H1 (cell line): ENCODE data around the gene PNMA6A. TPM values are rescaled to one million over a fixed set of nuclear protein-coding genes. Genes with fewer than 3 reads are reported as not detected.
"Not testable (repeated sequence)": the region's sequence is repeated elsewhere in the genome, so short reads cannot be mapped to it uniquely, and the experiment has no call there.

Experiments
- CTCF ChIA-PET: fragments of 300-600 bp; sonication (Branson Sonifier 250); formaldehyde crosslinking; loops from one replicate; lab custom pipeline; 2021; ENCODE audit not compliant: partially characterized antibody; lab: Charles Lee
- POLR2A ChIA-PET: fragments of 300-600 bp; sonication (Branson Sonifier 250); formaldehyde crosslinking; loops from one replicate; lab custom pipeline; 2021; ENCODE audit warnings: inconsistent platforms; ENCODE audit not compliant: partially characterized antibody; lab: Charles Lee
- DNase-seq, 2 experiments: peaks; one replicate each; pipeline versions ENCODE4 v3.0.0 to v3.0.0-alpha.2; 2010 to 2022; ENCODE audit warnings: low spot score in 2 of 2, low read depth in 1 of 2, mixed read lengths in 1 of 2
- FAIRE-seq: peaks from 2 replicates; lab custom pipeline; 2011; peaks lifted over from hg19 to GRCh38; lab: Jason Lieb, UNC
- H2AFZ ChIP-seq: 2 replicates; pipeline ENCODE4 v1.8.1; 2012; ENCODE audit warnings: low read length, inconsistent platforms
- H2AK5ac ChIP-seq: 2 replicates; pipeline ENCODE4 v1.6.1; 2013; ENCODE audit warnings: low read depth, low read length
- H2BK120ac ChIP-seq: replicated peaks from 2 replicates; pipeline ENCODE3; 2013; ENCODE audit warnings: low read depth, low read length, inconsistent platforms
- H2BK12ac ChIP-seq: 2 replicates; pipeline ENCODE4 v1.6.1; 2013; ENCODE audit warnings: low read depth, low read length
- H2BK15ac ChIP-seq: 2 replicates; pipeline ENCODE4 v1.6.1; 2013; ENCODE audit warnings: low read length
- H2BK20ac ChIP-seq: 2 replicates; pipeline ENCODE4 v1.6.1; 2013; ENCODE audit warnings: low read length
- H2BK5ac ChIP-seq: 2 replicates; pipeline ENCODE4 v1.6.1; 2013; ENCODE audit warnings: low read depth, low read length
- H3K14ac ChIP-seq: 2 replicates; pipeline ENCODE4 v1.6.1; 2013; ENCODE audit warnings: inconsistent platforms; ENCODE audit not compliant: insufficient read length
- H3K18ac ChIP-seq: 2 replicates; pipeline ENCODE4 v1.6.1; 2013; ENCODE audit warnings: low read length; ENCODE audit errors: extremely low read depth
- H3K23ac ChIP-seq: 2 replicates; pipeline ENCODE4 v1.6.1; 2013; ENCODE audit warnings: inconsistent platforms; ENCODE audit not compliant: insufficient read length
- H3K23me2 ChIP-seq: 2 replicates; pipeline ENCODE4 v1.6.1; 2013; ENCODE audit warnings: low read depth, low read length
- H3K27ac ChIP-seq: 2 replicates; pipeline ENCODE4 v1.6.1; 2011; ENCODE audit warnings: low read depth, low read length, inconsistent platforms
- H3K27me3 ChIP-seq, 4 experiments: replicated peaks in 1 of 4; 1 replicate in 1 of 4; 2 replicates in 3 of 4; pipeline versions ENCODE4 v1.6.1 to v1.8.1; 2011 to 2013; ENCODE audit warnings: low read length in 3 of 4, mild to moderate bottlenecking in 3 of 4, inconsistent platforms in 2 of 4, mixed read lengths in 2 of 4, moderate library complexity in 1 of 4; ENCODE audit not compliant: control insufficient read depth in 3 of 4, insufficient read depth in 3 of 4; ENCODE audit errors: extremely low read depth in 1 of 4
- H3K36me3 ChIP-seq, 4 experiments: 2 replicates each; pipeline versions ENCODE4 v1.6.1 to v1.8.1; 2011 to 2013; ENCODE audit warnings: mild to moderate bottlenecking in 4 of 4, low read length in 3 of 4, moderate library complexity in 2 of 4, control low read depth in 1 of 4, inconsistent platforms in 1 of 4; ENCODE audit not compliant: insufficient read depth in 4 of 4, control insufficient read depth in 2 of 4
- H3K4ac ChIP-seq: replicated peaks from 2 replicates; pipeline ENCODE3; 2013; ENCODE audit warnings: low read length, low read depth, mixed read lengths, inconsistent platforms; ENCODE audit not compliant: insufficient read length
- H3K4me1 ChIP-seq, 4 experiments: replicated peaks in 1 of 4; 1 replicate in 1 of 4; 2 replicates in 3 of 4; pipeline versions ENCODE4 v1.6.1 to v1.8.1; 2011 to 2013; ENCODE audit warnings: low read length in 3 of 4, inconsistent platforms in 2 of 4, mixed read lengths in 1 of 4; ENCODE audit not compliant: insufficient read depth in 4 of 4, control insufficient read depth in 3 of 4
- H3K4me2 ChIP-seq, 2 experiments: 2 replicates each; pipeline versions ENCODE4 v1.6.1 to v1.8.1; 2011 to 2013; ENCODE audit warnings: low read depth in 2 of 2, low read length in 2 of 2, control low read depth in 1 of 2, inconsistent platforms in 1 of 2, mild to moderate bottlenecking in 1 of 2; ENCODE audit not compliant: insufficient read depth in 1 of 2
- H3K4me3 ChIP-seq, 4 experiments: fragments of 200-600, 300-600 bp in 1 of 4; sonication (generic), shearing (Covaris generic), sonication (Bioruptor Twin) in 1 of 4; 2 replicates each; pipeline versions ENCODE4 v1.5.1 to v1.8.1; 2011 to 2016; ENCODE audit warnings: low read length in 4 of 4, low read depth in 3 of 4, control low read depth in 2 of 4, inconsistent platforms in 2 of 4, mild to moderate bottlenecking in 2 of 4, mixed read lengths in 1 of 4, moderate library complexity in 1 of 4; ENCODE audit not compliant: insufficient read depth in 2 of 4; ENCODE audit errors: extremely low read depth in 1 of 4
- H3K56ac ChIP-seq: replicated peaks from 2 replicates; pipeline ENCODE3; 2013; ENCODE audit warnings: low read depth, mild to moderate bottlenecking, mixed read lengths, low read length, inconsistent platforms; ENCODE audit not compliant: insufficient read length
- H3K79me1 ChIP-seq: 2 replicates; pipeline ENCODE4 v1.6.1; 2013; ENCODE audit warnings: low read depth, low read length, control low read depth
- H3K79me2 ChIP-seq, 2 experiments: 2 replicates each; pipeline versions ENCODE4 v1.6.1 to v1.8.1; 2012 to 2013; ENCODE audit warnings: low read length in 2 of 2, mild to moderate bottlenecking in 2 of 2, inconsistent platforms in 1 of 2; ENCODE audit not compliant: insufficient read depth in 2 of 2, control insufficient read depth in 1 of 2
- H3K9ac ChIP-seq, 4 experiments: replicated peaks in 1 of 4; 1 replicate in 1 of 4; 2 replicates in 3 of 4; pipeline versions ENCODE4 v1.6.1 to v1.8.1; 2011 to 2013; ENCODE audit warnings: low read depth in 3 of 4, low read length in 3 of 4, control low read depth in 2 of 4, mild to moderate bottlenecking in 2 of 4, moderate library complexity in 2 of 4, inconsistent platforms in 1 of 4; ENCODE audit errors: extremely low read depth in 1 of 4
- H3K9me3 ChIP-seq, 2 experiments: 2 replicates each; pipeline versions ENCODE4 v1.6.1 to v1.8.1; 2012 to 2013; ENCODE audit warnings: mild to moderate bottlenecking in 2 of 2, moderate library complexity in 2 of 2, control low read depth in 1 of 2, inconsistent platforms in 1 of 2, low read depth in 1 of 2, low read length in 1 of 2, mixed read lengths in 1 of 2; ENCODE audit not compliant: insufficient read depth in 2 of 2
- H4K20me1 ChIP-seq, 2 experiments: replicated peaks in 1 of 2; 2 replicates each; pipeline versions ENCODE3 to v1.8.1; 2011 to 2013; ENCODE audit warnings: inconsistent platforms in 2 of 2, low read length in 2 of 2, mild to moderate bottlenecking in 1 of 2; ENCODE audit not compliant: insufficient read depth in 2 of 2, control insufficient read depth in 1 of 2
- H4K5ac ChIP-seq: 2 replicates; pipeline ENCODE4 v1.6.1; 2013; ENCODE audit warnings: low read length, low read depth, mixed read lengths, inconsistent platforms; ENCODE audit not compliant: insufficient read length
- H4K8ac ChIP-seq: 2 replicates; pipeline ENCODE4 v1.8.0; 2013; ENCODE audit warnings: mild to moderate bottlenecking, moderate library complexity, low read length, inconsistent platforms; ENCODE audit not compliant: insufficient read depth; ENCODE audit errors: extremely low read depth
- H4K91ac ChIP-seq: replicated peaks from 2 replicates; pipeline ENCODE3; 2013; ENCODE audit warnings: low read length, mixed read lengths, inconsistent platforms; ENCODE audit not compliant: insufficient read length
- WGBS, 2 experiments: shearing (Covaris generic) in 1 of 2; methylation state at CpG; one replicate each; pipeline versions ENCODE4 v1.1.6 to v1.1.7; 2013 to 2015; ENCODE audit warnings: low lambda C conversion rate in 2 of 2, mixed read lengths in 2 of 2, inconsistent platforms in 1 of 2, low coverage in 1 of 2, missing lambda C conversion rate in 1 of 2; ENCODE audit not compliant: insufficient replicate concordance in 2 of 2, insufficient coverage in 1 of 2, insufficient read length in 1 of 2; ENCODE audit errors: extremely low coverage in 1 of 2, missing lambda C conversion rate in 1 of 2; 5-methylcytosine and 5-hydroxymethylcytosine counted together
- long read RNA-seq, 2 experiments: library from RNA in 1 of 2; library from capped mRNA in 1 of 2; stranded (forward); transcript quantifications; one replicate each; pipeline ENCODE4 v2.0.0, GENCODE V29; 2021; ENCODE audit warnings: inconsistent platforms in 1 of 2
- polyA minus RNA-seq, 3 experiments: library from RNA; depleted of rRNA, polyadenylated mRNA; stranded (reverse); fragments of >200 nt; gene quantifications; 1 replicate in 2 of 3; 2 replicates in 1 of 3; pipeline ENCODE4 v1.2.3, GENCODE V29; 2011
- polyA plus RNA-seq, 7 experiments: library from polyadenylated mRNA; depleted of rRNA in 3 of 7; stranded (reverse) in 5 of 7; unstranded in 2 of 7; fragments of >200 nt in 5 of 7; fragments of 200-250 nt in 2 of 7; gene quantifications; 1 replicate in 5 of 7; 2 replicates in 1 of 7; 4 replicates in 1 of 7; pipeline versions ENCODE4 v1.2.1 to v1.2.3, GENCODE V29; 2011 to 2013; ENCODE audit warnings: missing spikeins in 2 of 7, mixed read lengths in 2 of 7
- total RNA-seq: library from RNA; stranded (reverse); fragmentation: NEBNext Ultra II Directional; extraction: Animal tissue kit (Norgen Biotek cat#: 25700); gene quantifications from 2 replicates; pipeline ENCODE4 v1.2.1, GENCODE V29; 2021

The PNMA6A gene
- total RNA-seq (5.7 and 6.0 TPM in 2 replicates), polyA plus RNA-seq (2011; rRNA removed) (2.2 and 3.2 TPM in 2 replicates), polyA minus RNA-seq (2011; rRNA and poly(A)+ RNA removed) (0.79 and 1.3 TPM in 2 replicates)
- polyA plus RNA-seq (2011; cell fraction: cytosol; rRNA removed), result 3.3 TPM
- polyA plus RNA-seq (2011; cell fraction: nucleus; rRNA removed), result 10.3 TPM
- 3.4 to 5.7 TPM (median 4.5 TPM) in 4 replicates for polyA plus RNA-seq (2012, experiment 1 of 2)
- polyA plus RNA-seq (2012, experiment 2 of 2), result 3.3 TPM
- 2.2 TPM for polyA plus RNA-seq (2013, experiment 1 of 2)
- 2.2 TPM for polyA plus RNA-seq (2013, experiment 2 of 2)
- polyA minus RNA-seq (2011; cell fraction: cytosol; rRNA and poly(A)+ RNA removed), result 3.3 TPM
- polyA minus RNA-seq (2011; cell fraction: nucleus; rRNA and poly(A)+ RNA removed), result 3.2 TPM
- long read RNA-seq, experiment 1, partial matches to known transcripts, result 0 of 6 reads
- long read RNA-seq, experiment 1, other reads (novel, unspliced or antisense), result 5 of 6 reads
- long read RNA-seq, experiment 2, result 0 reads

DNA sequence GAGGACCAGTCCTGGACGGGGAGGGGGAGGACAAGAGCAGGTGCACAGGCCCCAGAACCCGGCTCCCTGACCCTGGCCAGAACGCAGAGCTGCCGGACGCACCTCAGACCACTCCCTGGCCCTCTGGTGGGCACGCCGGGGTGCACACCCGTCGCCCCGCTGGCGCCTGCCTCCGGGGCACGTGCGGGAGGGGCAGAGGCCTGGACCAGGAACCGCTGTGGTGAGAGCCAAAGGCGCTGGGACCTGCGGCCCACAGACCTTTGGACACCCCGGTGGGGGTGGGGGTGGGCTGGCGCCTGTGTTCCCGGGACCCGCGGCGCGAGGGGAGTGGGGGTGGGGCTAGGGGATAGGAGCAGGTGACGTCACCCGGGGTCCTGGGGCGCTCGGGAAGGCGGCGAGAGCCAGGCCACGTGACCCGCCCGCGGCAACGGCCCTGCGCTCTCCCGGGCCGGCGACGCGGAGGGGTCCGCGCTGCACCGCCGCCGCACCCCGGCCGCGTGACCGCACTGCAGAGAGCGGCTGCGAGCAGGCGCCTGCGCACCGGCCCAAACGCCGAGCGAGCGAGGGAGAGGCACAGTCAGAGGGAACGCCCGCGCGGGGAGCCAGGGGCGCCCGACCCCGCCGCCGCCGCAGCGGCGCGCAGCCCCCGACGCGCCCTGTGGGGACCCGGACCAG is at the start of gene PNMA6A:
PNMA6A (plus strand) TSS at position 546 of the 675 bp plus-strand sequence. CDS start 609 bp downstream, outside the sequence.
- H3K79me2 ChIP-seq, CTCF ChIA-PET, H2AK5ac ChIP-seq, H2AFZ ChIP-seq, H4K5ac ChIP-seq, H3K4ac ChIP-seq, H3K79me1 ChIP-seq, FAIRE-seq, H3K4me1 ChIP-seq, H2BK15ac ChIP-seq, H3K23me2 ChIP-seq, H3K4me2 ChIP-seq, H3K9me3 ChIP-seq, H3K27me3 ChIP-seq, H2BK12ac ChIP-seq, H3K9ac ChIP-seq, H3K18ac ChIP-seq, H3K23ac ChIP-seq, H2BK20ac ChIP-seq, H4K8ac ChIP-seq, H4K20me1 ChIP-seq, H3K4me3 ChIP-seq, POLR2A ChIA-PET, DNase-seq, H2BK5ac ChIP-seq, H2BK120ac ChIP-seq, H3K27ac ChIP-seq, H4K91ac ChIP-seq, H3K14ac ChIP-seq, H3K36me3 ChIP-seq, H3K56ac ChIP-seq: not testable (repeated sequence)
- no CpG with 5 or more reads among the region's 76 CpGs for WGBS, 2 experiments
